ENCODE data around the gene TEX13D. TPM values are rescaled to one million over a fixed set of nuclear protein-coding genes. Genes with fewer than 3 reads are reported as not detected.
"Not testable (repeated sequence)": the region's sequence is repeated elsewhere in the genome, so short reads cannot be mapped to it uniquely, and the experiment has no call there.

TEX13D gene
- total and polyA plus RNA-seq, 4 donors: 0.04 TPM; not detected in 3

DNA sequence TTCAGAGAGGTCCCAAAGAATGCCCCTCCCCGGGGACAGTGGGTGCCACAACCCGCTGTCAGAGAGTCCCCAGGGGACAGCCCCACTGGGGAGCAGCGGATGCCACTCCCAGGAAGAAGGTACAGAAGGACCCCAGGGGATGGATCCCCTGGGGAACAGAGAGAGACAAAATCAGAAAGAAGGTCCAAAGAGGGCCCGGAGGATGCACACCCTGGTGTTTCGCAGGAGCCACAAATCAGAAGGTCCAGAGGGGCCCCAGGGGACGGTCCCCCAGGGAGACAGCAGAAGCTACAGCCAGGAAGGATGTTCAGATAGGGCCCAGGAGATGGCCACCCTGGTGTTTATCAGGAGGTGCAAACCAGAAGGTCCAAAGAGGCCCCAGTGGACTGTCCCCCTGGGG lies 1.4 kb downstream of the TEX13D start:
- Histone ChIP-seq H3K27ac (ENCODE audit: low read depth in 1 of 2, low read length in 1 of 2) (no peak overlapping the region), H3K4me1 (ENCODE audit: control insufficient read depth in 5 of 5, insufficient read depth in 5 of 5, low read length in 5 of 5) (no peaks in the 10 kb centered on the region), H3K4me3 (no peak overlapping the region), H3K36me3 (ENCODE audit: control insufficient read depth in 4 of 4, insufficient read depth in 4 of 4, low read length in 4 of 4) (no peaks in the 10 kb centered on the region), H3K9ac (ENCODE audit: insufficient read depth in 1 of 2, low read length in 2 of 2) (no peak overlapping the region), H3K9me3 (ENCODE audit: control insufficient read depth in 4 of 4, insufficient read depth in 3 of 4, low read length in 3 of 4) (no peaks in the 10 kb centered on the region), H3K27me3 (ENCODE audit: control insufficient read depth in 3 of 3, insufficient read depth in 3 of 3, low read length in 2 of 3) (no peaks in the 10 kb centered on the region)
- TF ChIP-seq, protein P1, sequence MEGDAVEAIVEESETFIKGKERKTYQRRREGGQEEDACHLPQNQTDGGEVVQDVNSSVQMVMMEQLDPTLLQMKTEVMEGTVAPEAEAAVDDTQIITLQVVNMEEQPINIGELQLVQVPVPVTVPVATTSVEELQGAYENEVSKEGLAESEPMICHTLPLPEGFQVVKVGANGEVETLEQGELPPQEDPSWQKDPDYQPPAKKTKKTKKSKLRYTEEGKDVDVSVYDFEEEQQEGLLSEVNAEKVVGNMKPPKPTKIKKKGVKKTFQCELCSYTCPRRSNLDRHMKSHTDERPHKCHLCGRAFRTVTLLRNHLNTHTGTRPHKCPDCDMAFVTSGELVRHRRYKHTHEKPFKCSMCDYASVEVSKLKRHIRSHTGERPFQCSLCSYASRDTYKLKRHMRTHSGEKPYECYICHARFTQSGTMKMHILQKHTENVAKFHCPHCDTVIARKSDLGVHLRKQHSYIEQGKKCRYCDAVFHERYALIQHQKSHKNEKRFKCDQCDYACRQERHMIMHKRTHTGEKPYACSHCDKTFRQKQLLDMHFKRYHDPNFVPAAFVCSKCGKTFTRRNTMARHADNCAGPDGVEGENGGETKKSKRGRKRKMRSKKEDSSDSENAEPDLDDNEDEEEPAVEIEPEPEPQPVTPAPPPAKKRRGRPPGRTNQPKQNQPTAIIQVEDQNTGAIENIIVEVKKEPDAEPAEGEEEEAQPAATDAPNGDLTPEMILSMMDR (IDR thresholded peaks at IDR 0.05; ENCODE audit: control extremely low read depth, extremely low read depth): no peak
- no peak for DNase-seq
- WGBS, 2 donors: 87 to 100% methylated on average over 5 to 6 of the region's 6 CpGs
- ATAC-seq (ENCODE audit: insufficient read depth, low FRiP score): no peak

DNA sequence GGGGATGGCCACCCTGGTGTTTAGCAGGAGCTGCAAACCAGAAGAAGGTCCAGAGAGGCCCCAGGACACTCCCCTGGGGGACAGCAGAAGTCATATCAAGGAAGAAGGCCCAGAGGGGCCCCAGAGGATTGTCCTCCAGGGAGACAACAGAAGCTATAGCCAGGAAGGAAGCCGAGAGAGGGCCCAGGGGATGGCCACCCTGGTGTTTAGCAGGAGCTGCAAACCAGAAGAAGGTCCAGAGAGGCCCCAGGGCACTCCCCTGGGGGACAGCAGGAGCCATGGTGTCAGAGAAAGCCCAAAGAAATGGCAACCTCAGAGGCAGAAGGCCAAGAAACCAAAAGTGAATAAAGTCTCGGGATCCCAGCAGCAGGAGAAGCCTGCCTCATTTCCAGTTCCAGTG lies 2.1 kb downstream of the TEX13D start:
- H3K27me3 ChIP-seq (ENCODE audit: control insufficient read depth in 3 of 3, insufficient read depth in 3 of 3, low read length in 2 of 3); H3K4me1 ChIP-seq (ENCODE audit: control insufficient read depth in 5 of 5, insufficient read depth in 5 of 5, low read length in 5 of 5); H3K27ac ChIP-seq (ENCODE audit: low read depth in 1 of 2, low read length in 1 of 2); H3K9me3 ChIP-seq (ENCODE audit: control insufficient read depth in 4 of 4, insufficient read depth in 3 of 4, low read length in 3 of 4); DNase-seq; H3K36me3 ChIP-seq (ENCODE audit: control insufficient read depth in 4 of 4, insufficient read depth in 4 of 4, low read length in 4 of 4); H3K9ac ChIP-seq (ENCODE audit: insufficient read depth in 1 of 2, low read length in 2 of 2); ATAC-seq (ENCODE audit: insufficient read depth, low FRiP score); H3K4me3 ChIP-seq: not testable (repeated sequence)
- WGBS, 2 donors: 80 to 87% methylated on average over 2 of the region's 2 CpGs

DNA sequence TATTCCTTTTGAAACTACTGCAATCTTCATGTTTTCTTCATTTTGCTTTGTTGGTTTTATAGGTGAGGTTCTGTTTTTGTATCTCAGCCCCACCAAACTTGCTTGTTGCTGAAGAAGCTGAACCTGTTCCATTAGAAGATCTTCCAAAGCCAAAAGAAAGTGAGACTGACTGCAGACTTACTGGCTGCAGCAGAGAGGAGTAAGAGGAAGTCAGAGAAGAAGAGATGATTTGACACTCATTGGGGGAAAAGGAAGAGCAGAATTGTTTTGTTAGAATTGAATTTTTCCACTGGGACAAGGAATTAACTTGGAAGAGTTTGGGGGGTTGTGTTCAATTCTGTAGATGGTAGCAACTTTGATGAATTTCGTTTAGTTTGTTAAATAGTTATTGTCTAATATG lies 3.1 kb downstream of the TEX13D start:
- H3K27ac ChIP-seq (ENCODE audit: low read depth in 1 of 2, low read length in 1 of 2): no peak overlapping the region
- H3K9me3 ChIP-seq (ENCODE audit: control insufficient read depth in 4 of 4, insufficient read depth in 3 of 4, low read length in 3 of 4): no peaks in the 10 kb centered on the region
- H3K9ac ChIP-seq (ENCODE audit: insufficient read depth in 1 of 2, low read length in 2 of 2): no peak overlapping the region
- DNase-seq: no peak
- H3K27me3 ChIP-seq (ENCODE audit: control insufficient read depth in 3 of 3, insufficient read depth in 3 of 3, low read length in 2 of 3): no peaks in the 10 kb centered on the region
- H3K4me3 ChIP-seq: no peak overlapping the region
- TF ChIP-seq, protein P1 (IDR thresholded peaks at IDR 0.05; ENCODE audit: control extremely low read depth, extremely low read depth): no peak
- WGBS, 2 donors: 55 to 100% methylated on average over 1 of the region's 1 CpG
- ATAC-seq (ENCODE audit: insufficient read depth, low FRiP score): no peak
- no peaks in the 10 kb centered on the region for H3K4me1 ChIP-seq (ENCODE audit: control insufficient read depth in 5 of 5, insufficient read depth in 5 of 5, low read length in 5 of 5)
- H3K36me3 ChIP-seq (ENCODE audit: control insufficient read depth in 4 of 4, insufficient read depth in 4 of 4, low read length in 4 of 4): no peaks in the 10 kb centered on the region

DNA sequence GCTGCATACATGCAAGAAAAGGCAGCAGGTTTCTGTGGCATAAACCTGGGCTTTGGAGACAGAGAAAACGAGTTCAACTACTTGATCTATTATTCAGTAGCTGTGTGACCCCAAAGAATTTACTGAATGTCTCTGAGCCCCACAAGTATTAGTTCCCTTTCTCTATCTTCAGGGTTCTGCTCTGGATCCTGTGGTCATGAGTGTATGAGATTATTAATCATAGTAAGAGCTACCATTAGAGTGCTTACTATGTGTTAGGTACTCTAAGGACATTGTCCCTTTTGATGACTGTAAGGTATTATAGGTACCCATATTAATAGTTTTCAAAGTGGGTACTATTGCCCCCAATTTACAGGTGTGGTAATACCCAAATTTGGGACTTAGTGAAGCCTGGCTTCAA lies 5.5 kb downstream of the TEX13D start:
- TF ChIP-seq, protein P1 (IDR thresholded peaks at IDR 0.05; ENCODE audit: control extremely low read depth, extremely low read depth): no peak
- WGBS, 2 donors: 50 to 88% methylated on average over 1 of the region's 1 CpG
- ATAC-seq (ENCODE audit: insufficient read depth, low FRiP score) (no peak), DNase-seq (no peak)
- Histone ChIP-seq H3K4me3 (no peak overlapping the region), H3K27ac (ENCODE audit: low read depth in 1 of 2, low read length in 1 of 2) (no peak overlapping the region), H3K9ac (ENCODE audit: insufficient read depth in 1 of 2, low read length in 2 of 2) (no peak overlapping the region), H3K4me1 (ENCODE audit: control insufficient read depth in 5 of 5, insufficient read depth in 5 of 5, low read length in 5 of 5) (no peaks in the 10 kb centered on the region), H3K27me3 (ENCODE audit: control insufficient read depth in 3 of 3, insufficient read depth in 3 of 3, low read length in 2 of 3) (peaks cover 0 to 3% (median 0%) of the 10 kb centered on the region in 3 donors), H3K36me3 (ENCODE audit: control insufficient read depth in 4 of 4, insufficient read depth in 4 of 4, low read length in 4 of 4) (no peaks in the 10 kb centered on the region), H3K9me3 (ENCODE audit: control insufficient read depth in 4 of 4, insufficient read depth in 3 of 4, low read length in 3 of 4) (no peaks in the 10 kb centered on the region)

Data from lung (tissue), 12 donors.